HG02885 (cell line): ENCODE results near the gene OR12D1.
"Not testable (repeated sequence)": the region's sequence is repeated elsewhere in the genome, so short reads cannot be mapped to it uniquely, and the experiment has no call there.

Experiments used
- ATAC-seq: cut with Tn5 transposase; IDR thresholded peaks from one replicate; pipeline ENCODE4 v1.9.1; 2021; ENCODE audit warnings: mild to moderate bottlenecking; ENCODE audit not compliant: unreplicated experiment, poor library complexity

OR12D1 gene

DNA sequence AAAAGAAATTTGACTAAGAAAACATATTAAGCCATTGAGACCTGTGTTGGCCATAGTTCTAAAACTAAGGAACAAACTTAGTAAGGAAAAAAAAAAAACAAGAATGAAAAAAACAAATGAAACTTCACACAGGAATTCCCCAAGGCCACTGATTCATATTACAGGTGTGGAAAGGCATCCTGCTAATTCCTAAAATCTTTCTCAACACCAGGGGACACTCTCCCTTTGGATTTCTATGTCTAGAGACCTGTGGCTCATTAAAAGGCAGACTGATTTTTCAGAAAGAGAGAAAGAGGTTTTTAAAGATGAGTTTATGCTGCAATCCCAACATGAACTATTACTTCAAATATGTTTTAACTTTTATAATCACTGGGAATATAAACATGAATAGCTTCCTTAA lies at the start of gene OR12D1:
OR12D1 (plus strand) TSS at position 341 of the 400 bp plus-strand sequence.
- no peak for ATAC-seq

DNA sequence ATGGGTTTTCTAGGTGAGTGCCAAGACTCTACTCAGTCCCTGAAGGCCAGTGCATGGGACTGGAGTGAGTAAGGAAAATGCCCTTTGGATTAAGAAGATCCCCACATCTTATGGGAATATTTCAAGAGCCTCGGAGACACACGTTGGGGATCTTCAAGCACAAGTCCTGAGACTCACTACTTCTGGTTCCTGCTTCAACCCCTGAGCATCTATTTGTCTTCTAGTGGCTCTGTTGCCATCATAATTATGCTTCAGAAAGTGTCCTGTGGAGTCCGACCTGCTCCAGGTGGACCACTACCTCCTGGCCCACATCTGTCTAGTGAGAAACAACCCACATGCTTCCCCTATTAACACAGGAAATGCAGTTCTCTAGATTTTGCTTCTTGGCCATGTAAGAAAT lies 46.0 kb upstream of the OR12D1 start, which contains the start of gene OR5V1:
OR5V1 (minus strand) TSS at position 101 of the 400 bp plus-strand sequence. CDS start 12,670 bp downstream, outside the sequence.
- ATAC-seq: no peak

DNA sequence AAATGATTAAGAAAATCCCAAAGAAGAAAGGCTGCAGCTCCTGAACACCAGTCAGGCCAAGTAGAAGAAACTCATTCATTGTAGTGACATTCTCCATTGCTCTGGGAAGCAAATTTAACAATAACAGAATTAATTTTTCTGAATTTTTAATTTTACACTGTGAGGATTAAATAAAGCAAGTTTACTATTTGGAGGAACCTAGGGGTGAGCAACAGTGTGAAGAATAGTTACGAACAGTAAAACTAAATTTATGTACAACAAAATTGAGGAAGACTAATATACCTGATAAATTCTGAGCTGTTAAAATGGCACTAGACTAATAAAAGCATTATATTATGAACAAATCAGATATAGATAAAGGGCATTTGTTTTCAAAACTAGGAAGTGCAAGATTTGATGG lies 39.5 kb upstream of the OR12D1 start, which contains the start of gene OR12D3:
OR12D3 (minus strand) TSS at position 101 of the 400 bp plus-strand sequence; CDS start at position 97, 4 bp downstream.
- no peak for ATAC-seq

DNA sequence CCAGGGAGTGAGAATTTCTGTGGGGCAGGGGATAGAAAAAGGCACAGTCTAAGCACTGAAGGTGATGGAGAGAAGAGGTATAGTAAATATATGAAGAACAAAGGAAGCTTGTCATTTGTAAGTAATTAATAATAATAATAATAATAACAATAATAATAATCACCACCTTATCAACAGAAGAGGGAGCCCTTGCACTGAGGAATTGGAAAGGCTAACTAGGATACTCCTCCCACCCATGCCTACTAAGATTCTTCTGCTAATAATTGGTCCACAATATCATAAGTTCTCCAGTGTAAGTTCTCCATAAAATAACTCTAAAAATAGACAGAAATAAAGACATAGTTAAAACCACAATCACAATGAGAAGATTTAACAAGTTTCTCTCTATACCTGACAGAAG lies 38.7 kb upstream of the OR12D1 start:
- ATAC-seq: no peak

DNA sequence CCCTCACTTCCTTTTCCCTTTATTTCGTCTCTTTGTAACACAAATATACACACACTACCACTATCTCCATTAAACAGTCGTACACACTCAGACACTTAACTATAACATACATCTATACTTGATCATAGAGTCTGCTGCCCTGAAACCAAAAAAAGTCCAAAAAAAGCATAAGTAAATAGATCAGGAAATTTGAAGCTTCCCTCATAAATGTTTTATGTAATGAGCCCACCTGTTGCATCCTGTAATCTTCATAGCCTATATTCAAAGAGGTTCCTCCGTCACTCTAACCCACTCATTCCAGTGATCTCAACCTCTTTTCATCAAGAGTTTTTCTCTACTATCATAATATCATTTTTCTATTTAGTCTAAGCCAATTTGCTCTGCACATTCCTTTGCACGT lies 26.2 kb upstream of the OR12D1 start:
- no peak for ATAC-seq

DNA sequence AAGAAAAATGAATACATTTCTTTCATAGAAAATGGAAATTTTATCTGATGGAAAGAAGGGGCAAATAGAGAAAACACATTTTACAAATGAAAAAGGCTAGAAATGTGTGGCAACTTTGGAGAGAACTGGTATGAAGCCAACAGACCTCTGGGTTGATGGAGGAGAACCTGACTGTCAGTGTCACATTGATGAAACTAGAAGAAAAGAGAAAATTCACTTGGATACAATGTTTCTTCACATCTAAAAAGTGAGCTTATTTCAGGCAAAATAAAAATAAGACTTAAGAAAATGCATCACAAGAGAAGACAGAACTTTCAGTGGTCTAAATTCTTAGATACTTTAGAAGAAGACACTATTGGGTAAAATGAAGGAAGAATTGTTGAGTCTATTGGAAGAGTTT lies 19.4 kb upstream of the OR12D1 start, which contains the start of gene OR12D2:
OR12D2 (plus strand) TSS at position 301 of the 400 bp plus-strand sequence. CDS start 1,069 bp downstream, outside the sequence.
- no peak for ATAC-seq

DNA sequence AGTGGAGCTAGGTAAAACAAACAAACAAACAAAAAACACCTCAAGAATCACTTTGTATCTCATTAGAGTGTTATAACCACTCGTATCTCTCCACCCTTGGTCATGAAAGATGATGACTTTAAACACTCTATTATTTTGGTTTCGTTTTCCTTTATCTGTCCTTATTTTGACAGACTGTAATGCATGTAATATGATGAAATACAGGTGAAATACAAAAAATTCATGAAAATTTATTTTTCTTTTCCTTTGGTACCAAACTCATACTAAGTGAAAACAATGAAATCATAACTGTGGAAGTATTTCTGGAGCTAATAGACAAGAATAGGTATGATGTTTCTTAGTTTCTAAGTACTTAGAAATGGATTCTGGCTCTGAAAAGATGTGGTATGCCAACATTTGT lies 15.2 kb upstream of the OR12D1 start:
- no peak for ATAC-seq

DNA sequence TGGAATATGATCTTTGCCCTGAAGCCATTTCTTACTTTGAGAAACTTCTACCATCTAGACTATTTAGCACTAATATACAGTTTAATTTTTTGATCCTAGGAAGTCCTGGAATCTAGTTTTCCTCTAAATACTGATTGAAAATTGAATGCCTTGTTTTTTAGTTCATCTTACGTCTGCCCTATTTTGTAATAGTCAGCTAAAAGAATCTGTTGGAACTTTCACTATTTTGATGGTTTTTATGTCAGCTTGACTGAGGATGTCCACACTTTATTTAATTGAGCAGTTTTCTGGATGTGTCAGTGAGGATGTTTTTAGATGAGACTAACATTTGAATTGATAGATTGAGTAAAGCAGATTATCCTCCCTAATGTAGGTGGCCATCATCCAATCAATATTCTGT lies 10.9 kb upstream of the OR12D1 start:
- no peak for ATAC-seq

DNA sequence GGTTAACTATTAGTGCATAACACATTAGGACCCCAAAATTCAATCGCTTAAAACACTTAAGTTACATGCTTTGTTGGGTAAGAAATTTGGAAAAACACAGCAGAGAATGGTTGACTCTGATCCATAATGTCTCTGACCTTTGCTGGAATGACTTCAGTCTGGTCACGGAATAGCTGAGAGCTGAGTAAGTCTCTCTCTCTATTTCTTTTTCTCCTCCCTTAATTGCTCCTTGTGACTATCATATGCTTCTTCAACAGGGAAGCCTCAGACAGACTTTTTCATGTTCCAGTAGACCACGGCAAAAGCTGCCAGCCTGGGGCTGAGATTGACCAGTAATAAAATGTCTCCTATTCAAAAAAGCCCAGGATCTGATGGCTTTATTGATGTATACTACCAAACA lies 4.8 kb downstream of the OR12D1 start:
- ATAC-seq: no peak

DNA sequence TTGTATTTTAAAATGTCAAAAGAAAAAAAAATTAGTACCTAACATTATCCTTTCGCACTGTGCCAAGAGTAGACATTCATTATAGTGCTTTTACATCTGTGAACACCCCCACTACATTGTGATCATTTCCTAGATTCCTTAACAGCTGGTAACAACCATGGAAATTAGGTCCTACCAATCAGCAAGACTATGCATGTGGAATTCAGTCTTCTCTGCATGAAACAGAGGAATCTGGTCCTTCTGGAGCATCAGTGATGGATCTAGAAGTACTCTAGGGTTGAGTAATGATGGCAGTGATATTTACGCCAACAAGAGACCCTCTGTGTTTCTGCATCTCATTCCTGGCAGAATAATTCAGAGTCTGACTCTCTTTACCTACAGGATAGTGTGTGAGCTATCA lies 9.4 kb downstream of the OR12D1 start:
- ATAC-seq: no peak

DNA sequence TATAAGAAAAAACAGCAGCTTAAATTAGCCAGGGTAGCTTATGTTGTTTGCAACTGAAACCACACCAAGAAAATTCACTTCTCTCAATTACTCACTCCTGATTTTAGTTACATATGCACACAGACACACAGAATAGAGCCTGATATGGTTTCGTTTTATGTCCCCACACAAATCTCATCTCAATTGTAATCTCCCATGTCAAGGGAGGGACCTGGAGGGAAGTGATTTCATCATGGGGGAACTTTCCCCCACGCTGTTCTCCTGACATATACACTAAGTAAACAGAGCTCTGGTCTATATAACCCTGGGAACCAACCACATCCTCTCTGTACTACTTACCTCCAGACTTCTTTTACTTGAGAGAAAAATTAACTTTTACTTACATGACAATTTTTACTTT lies 9.8 kb downstream of the OR12D1 start:
- ATAC-seq: no peak

DNA sequence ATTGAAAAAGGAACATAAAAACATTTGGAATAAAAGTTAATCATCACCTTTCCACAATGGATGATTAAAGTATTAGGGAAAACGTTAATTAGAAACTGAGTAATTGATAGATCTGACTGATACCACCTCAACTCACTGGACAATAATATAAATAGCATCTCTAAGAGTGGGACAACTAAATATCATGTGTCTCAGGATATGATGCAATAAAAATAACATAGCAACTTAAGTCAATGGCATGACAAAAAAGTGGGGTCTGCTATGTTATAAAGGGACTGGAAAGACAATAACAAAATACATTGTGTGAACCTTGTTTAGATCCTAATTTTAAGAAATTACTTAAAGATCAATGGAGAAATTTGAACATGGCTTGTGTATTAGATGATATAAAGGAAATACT lies 10.3 kb downstream of the OR12D1 start:
- ATAC-seq: no peak

DNA sequence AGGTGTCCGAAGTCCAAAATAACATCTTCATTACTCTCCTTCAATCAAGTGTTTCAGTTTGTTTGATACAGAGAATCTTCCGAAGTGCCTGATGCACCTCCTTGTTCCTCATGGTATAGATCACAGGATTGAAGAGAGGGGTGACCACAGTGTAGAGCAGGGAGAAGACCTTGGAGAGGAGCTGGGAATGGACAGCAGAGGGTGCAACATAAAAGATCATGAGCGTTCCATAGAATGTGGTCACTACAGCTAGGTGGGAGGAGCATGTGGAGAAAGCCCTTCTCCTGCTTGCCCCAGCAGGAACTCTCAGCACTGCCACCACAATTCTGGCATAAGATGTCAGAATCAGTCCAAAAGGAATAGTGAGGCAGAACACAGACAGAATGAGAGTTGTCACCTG lies 11.9 kb downstream of the OR12D1 start:
- ATAC-seq: no peak

DNA sequence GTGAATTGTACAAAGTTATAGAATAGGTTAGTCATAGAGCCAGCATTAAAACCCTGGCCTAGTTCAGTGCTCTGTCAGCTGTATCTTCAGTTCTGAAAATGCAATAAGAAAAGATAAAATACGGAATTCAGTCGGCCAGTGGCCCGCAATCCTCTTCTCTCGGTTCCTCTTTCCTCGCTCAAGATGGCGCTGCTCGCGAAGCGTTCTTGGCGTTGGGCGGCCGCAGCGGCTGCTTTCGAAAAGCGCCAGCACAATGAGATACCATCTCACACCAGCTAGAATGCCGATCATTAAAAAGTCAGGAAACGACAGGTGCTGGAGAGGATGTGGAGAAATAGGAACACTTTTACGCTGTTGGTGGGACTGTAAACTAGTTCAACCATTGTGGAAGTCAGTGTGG lies 22.0 kb downstream of the OR12D1 start:
- not testable (repeated sequence) for ATAC-seq

DNA sequence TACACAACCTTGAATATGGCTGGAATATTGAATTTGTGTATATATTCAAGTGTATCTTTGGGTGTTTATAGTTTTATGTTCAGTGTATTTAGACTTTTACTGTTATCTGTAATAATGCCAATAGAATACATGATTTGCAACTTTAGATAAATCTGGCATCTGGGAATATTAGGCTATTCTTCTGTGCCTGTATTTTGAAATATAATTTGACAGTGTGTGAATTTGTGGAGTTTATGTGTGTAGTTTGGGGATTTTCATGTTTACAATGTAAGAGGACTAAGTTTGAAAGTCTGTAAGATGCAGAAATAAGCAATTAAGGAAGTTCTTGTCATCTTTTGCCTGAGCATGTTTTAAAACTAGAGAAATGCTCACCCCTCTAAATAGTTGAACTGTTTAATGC lies 24.3 kb downstream of the OR12D1 start, which contains the start of gene OR10C1:
OR10C1 (plus strand) TSS at position 301 of the 400 bp plus-strand sequence. CDS start 710 bp downstream, outside the sequence.
- ATAC-seq: no peak

DNA sequence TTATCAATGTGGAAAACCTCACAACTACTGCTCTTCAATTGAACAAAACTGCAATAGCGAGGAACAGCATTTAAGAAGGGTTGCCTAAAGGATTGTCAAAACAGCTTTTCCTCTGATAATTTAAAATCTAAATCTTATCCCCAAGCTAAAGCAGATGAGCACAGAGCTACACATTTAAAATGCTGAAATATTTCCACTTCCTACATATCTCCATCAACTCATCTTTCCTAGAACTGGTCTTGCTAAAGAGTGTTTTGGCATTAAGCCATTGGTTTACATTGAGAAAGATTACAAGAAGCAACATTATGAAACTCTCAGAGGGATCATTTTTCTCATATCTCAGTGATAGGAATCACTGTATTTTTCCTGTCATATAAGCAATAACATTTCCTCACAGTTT lies 28.0 kb downstream of the OR12D1 start:
- ATAC-seq: no peak

DNA sequence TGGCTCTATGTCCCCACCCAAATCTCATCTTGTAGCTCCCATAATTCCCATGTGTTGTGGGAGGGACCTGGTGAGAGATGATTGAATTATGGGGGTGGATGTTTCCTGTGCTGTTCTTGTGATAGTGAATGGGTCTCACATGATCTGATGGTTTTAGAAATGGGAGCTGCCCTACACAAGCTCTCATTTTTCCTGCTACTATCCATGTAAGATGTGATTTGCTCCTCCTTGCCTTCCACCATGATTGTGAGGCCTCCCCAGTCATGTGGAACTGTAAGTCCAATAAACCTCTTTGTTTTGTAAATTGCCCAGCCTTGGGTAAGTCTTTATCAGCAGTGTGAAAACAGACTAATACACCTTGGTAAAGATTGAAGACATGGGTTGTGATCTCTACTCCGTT lies 29.3 kb downstream of the OR12D1 start:
- not testable (repeated sequence) for ATAC-seq

DNA sequence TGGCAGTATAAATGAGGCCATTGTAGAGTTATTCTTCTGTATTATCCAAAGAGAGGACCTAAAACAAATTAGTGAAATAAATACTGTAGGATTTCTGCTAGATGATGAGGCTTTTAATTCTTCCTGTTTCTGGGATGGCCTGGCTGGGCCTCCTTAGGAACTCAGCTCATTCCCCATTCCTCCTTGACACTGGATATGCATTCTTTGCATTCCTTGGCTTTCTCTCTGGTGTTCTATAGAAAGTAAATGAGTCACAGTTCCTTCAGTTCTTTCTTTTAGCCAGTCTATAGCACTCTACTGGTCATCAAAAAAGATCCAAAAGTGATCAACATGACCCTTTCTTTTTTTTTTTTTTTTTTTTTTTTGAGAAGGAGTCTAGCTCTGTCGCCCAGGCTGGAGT lies 32.9 kb downstream of the OR12D1 start:
- no peak for ATAC-seq

DNA sequence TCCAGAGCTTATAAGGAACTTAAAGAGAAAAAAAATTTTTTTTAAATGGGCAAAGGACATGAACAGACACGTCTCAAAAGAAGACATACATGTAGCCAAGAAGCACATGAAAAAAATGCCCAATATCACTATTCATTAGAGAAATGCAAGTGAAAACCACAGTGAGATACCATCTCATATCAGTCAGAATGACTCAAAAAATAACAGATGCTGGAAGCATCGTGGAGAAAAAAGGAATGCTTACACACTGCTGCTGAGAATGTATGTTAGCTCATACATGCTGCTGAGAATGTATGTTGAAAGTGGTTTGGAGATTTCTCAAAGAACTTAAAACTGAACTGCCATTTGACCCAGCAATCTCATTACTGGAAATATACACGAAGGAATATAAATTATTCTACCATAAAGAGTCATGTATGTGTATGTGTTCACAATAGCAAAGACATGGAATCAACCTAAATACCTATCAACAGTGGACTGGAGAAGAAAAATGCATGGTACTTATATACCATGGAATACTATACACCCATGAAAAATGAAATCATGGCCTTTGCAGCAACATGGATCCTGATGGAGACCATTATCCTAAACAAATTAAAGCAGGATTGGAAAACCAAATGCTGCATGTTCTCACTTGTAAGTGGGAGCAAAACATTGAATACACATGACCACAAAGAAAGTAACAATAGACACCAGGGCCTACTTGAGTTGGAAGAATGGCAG lies 36.9 kb downstream of the OR12D1 start:
- ATAC-seq: no peak

DNA sequence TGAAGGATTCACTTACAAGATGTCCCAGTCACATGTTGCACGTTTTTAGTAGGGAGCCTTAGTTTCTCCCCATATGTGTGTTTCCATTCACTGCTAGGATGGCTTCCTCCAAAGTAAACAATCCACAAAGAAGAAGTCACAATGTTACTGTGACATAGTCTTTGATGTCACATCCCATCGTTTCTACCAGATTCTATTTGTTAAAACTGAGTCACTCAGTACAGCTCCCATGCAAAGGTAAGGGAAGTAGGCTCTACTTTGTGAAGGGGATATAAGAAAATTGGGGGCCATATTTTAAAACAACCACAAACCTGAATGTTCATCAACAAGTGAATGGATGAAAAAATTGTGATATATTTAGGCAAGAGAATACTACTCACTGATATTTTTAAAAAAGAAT lies 42.2 kb downstream of the OR12D1 start, which contains the start of the genes OR11A1 and OR2H1:
OR11A1 (minus strand) TSS at position 101 of the 400 bp plus-strand sequence. CDS start 29,430 bp downstream, outside the sequence.
OR2H1 (plus strand) TSS at position 185 of the 400 bp plus-strand sequence. CDS start 4,615 bp downstream, outside the sequence.
- ATAC-seq: no peak

DNA sequence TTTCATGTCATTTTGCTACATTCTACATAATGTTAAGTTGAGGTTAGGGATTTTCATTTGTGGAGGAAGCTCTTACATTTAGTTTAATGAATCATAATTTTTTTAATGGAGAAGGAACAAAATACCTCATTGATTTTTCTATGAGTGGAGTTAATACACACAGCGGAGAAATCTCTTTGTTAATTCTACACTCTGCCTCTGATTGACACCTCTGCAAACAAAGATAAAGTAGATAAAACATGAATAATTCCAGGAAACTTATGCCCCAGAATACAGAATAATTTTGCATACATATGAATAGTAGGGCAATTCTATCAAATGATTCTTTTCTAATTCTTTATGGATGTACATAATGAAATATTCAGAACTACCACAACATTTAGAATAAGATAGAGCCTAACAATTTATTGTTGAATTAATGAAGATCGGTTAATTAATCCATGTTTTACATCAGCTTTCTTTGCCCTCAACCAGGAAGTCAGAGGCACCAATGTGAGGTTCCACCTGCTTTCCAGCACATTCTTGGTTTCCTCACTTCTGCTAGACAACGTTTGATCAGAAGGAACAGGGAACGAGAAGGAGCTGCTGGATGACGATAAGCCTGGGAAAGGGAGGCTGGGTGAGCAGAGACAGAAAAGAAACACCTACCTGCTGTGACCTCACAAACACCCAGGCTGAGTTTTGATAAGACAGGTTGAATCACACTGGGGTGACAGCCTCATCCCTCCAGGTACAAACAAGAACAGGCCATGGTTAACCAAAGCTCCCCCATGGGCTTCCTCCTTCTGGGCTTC lies 46.5 kb downstream of the OR12D1 start:
- no peak for ATAC-seq
